NCI-H510A (cell line): ENCODE measurements around the gene ARRDC1.
A peak's percentile ranks its signal among the peaks of the same experiment; 100 is the strongest.
"Not testable (repeated sequence)": the region's sequence is repeated elsewhere in the genome, so short reads cannot be mapped to it uniquely, and the experiment has no call there.

Experiments
- DNase-seq: peaks from one replicate; lab custom pipeline; 2025; lab: John Stamatoyannopoulos, UW

The ARRDC1 gene

DNA sequence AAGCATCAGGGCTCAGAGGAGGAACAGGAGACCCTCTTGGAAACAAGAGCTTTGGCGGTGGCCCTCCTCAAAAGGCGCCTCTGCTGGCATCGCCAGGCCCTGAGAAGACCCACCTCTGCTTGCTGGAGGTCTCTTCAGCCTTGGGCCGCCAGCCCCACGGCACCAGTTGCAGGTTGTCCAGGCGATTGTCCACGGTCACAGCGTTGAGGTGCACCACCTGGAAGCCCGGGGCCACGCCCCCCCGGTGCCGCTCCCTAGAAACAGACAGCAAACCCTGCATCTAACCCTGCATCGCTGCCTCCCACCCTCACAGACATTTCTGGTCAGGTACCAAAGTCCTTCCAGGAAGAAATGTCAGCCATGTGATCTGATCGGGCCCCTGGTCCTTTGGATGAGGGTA, 18.6 kb upstream of the ARRDC1 start:
- DNase-seq: no peak

DNA sequence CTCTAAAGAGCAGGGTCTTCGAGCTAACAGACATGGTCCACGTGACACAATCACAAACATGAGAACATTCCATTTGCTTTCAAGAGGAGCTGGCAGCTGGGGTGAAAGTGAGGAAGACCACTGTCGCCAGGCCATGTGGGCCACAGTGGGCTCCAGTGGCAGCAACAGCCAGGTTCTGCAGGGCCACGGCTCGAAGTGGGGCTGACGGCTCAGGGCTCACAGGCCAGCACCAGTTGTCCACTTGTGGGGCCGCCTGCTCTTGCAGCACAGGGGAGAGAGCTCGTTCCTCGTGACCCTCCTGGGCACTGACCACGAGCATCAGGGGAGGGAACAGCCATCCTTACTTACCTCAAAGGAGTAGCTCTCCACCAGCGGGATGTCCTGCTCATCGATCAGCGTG, 17.2 kb upstream of the ARRDC1 start:
- no peak for DNase-seq

DNA sequence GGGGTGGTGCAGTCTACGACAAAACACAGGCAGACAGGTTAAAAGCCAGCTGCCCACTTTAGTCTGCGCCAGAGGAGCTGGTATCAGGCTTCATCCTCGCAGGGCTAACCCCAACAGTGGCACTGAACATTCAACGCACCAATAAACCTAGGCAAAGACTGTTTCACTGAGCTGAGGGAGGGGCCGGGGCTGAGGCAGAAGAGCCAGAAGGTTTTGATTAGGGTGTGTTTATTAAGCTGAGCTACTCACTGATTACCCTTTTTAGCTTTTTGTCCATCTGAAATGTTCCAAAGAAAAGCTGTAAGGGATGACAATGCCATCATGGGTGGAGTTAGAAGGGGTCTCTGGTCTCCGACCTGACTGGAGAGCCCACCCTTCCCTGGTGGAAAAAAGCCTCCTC, 16.6 kb upstream of the ARRDC1 start:
- DNase-seq: no peak

DNA sequence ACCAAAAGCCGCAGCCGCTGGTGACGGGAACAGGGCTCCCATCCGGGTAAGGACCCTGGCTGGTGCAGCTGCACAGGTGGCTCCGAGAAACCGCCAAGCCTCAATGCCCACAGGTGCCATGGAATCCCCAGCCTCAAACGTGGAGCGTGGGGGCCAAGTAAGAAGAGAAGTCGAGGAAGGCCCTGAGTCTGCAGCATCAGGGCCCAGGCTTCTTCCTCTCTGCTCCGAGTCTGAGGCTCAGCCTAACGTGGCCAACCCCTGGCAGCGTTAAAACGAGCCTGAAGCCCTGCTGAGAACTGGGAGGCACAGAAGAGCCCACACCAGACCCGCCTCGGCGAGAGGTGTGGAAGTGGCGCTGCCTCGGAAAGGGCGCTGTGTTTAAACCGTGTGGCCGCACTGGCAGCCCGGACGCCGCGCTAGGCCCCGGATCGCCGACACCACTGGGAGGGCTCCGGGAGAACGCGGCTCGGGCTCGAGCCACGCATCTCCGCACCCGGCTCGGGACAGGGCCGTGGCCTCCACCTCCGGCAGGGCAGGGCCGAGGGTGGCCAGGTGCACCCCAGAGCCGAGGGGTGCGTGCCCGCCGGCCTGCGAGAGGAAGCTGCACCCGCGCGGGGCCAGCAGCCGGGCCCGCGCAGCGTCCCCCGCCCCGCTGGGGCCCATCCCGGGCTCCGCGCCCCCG, 15.9 kb upstream of the ARRDC1 start:
- DNase-seq: no peak

- no peak for DNase-seq
These were observed 15.4 kb upstream of the ARRDC1 start for GRCh38 chr9:137590123-137590468.

DNA sequence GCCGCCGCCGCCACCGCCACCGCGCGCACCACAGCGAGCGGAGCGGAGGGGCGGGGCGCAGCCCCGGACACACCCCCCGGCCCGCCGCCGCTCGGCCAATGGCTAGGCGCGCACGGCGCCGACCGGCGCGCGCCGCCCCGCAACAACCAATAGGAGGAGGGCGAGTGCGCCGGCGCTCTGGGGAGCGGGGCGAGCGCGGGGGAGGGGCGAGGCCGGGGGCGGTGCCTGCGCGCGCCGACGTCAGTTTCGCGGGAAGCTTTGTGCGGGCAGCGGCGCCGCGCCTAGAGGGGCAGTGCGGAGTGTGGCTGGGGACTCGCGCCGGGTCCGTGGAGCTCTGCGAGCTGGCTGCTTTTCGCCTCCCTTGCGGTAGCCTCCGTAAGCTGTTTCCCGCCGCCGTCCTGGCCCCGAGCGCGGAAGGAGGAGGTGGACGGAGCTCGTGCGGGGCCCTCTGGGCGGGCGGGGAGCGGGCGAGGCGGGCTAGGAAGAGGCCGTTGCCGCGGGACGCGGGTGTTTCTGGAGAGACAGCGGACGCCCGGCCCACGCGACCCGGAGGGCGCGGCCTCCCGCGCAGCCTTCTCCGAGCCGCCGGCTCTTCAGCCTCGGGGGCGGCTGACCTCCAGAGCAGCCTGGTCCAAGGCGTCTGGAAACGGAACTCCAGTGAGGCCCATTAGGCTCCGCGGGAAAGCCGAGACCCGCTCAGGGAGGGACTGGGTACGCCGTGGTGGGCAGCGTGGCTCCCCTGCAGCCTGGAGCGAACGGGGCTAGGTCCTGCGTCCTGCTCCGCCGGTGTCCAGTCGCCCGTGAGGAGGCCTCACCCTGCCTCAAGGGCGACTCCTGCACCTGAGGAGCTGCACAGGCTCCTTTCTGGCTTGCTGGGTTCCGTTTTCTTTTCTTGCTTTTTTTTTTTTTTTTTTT, 14.8 kb upstream of the ARRDC1 start, which contains the start of gene ZMYND19:
ZMYND19 (minus strand) TSS at position 44 of the 915 bp plus-strand sequence. CDS start 249 bp downstream, outside the sequence.
- DNase-seq: peak; percentile 74

- DNase-seq: no peak
These were observed 12.7 kb upstream of the ARRDC1 start for GRCh38 chr9:137592767-137593166.

DNA sequence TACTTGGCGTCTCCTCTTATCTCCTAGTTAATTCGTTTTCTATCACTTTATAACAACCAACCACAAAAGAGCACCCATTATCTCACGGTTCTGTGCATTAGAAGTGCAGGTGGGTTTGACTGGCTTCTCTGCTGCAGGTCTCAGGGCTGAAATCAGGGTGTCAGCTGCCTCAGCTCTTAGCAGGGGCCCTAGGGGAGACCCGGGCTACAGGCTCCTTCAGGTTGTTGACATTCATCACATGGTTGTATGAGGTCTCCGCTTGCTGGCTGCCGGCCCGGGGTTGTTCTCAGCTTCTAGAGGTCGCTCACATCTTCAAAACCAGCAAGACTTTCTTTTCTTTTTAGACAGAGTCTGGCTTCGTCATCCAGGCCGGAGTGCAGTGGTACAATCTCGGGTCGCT, 12.3 kb upstream of the ARRDC1 start:
- no peak for DNase-seq

- not testable (repeated sequence) for DNase-seq
These were observed 8.9 kb upstream of the ARRDC1 start for GRCh38 chr9:137596577-137596976.

DNA sequence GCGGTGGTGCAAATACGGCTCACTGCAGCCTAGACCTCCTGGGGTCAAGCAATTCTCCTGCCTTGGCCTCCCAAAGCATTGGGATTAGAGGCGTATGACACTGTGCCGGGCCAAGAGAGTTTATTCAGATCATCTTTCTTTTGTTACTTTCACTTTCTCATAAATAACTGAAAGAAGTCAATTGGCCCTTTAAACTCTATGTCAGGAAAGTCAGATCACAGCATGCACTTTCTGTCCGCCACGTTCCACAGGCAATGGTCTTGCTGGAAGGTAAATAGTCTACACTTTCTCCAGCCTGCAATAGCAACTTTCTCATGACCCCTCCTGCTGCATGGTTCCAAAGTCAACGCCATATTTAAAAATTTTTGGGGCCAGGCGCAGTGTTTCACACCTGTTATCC, 6.5 kb upstream of the ARRDC1 start:
- no peak for DNase-seq

- DNase-seq: no peak
These were observed 2.8 kb upstream of the ARRDC1 start for GRCh38 chr9:137602661-137603060.

DNA sequence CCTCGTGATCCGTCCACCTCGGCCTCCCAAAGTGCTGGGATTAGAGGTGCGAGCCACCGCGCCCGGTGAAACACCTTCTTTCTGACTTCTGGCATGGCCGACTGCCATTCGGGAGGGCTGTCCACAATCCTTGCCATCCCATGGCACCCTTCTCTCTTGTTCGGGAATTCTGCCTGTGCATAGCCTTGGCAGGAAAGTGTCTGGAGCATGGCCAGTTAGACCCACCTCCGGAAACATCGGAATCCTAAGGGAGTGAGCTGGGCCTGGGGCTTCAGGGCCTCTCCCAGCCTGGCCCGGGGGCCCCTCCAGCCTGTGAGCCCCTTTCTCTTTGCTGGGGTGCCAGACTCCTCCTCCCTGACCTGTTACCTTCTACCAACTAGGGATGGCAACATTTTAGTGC, 1.6 kb upstream of the ARRDC1 start:
- DNase-seq: no peak

DNA sequence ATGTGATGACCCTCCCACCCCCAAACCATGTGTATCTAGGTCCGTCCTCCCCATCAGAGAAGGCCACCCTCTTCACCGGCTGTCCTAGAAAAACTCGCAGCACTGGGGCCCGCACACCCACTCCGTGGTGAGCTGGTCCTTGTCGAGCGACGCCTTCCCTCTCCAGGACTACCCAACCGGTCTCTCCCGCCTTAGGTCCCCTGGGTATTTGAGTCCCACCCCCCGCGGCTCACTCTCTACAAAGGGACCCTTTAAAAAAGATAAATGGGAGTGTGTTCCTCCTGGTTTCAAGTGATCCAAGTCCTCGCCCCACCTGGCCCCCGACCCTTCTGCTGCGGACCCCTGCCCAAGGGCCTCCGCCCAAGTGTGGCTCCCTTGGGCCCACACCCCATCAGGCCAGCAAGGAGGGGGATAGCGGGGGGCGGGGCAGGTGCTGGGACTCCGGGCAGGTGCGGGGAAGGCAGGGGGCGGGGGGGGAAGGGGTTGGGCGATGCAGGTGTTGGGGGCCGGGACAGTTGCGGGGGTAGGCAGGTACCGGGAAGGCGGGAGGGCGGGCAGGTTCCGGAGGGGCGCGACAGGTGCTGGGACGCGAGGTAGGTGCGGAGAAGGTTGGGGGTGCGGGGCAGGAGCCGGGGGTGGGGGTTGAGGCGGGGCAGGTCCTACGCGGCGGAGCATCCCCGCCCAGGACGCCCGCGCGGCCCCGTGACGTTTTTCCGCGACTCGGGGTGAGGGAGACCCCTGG, 970 bp upstream of the ARRDC1 start:
- no peak for DNase-seq

DNA sequence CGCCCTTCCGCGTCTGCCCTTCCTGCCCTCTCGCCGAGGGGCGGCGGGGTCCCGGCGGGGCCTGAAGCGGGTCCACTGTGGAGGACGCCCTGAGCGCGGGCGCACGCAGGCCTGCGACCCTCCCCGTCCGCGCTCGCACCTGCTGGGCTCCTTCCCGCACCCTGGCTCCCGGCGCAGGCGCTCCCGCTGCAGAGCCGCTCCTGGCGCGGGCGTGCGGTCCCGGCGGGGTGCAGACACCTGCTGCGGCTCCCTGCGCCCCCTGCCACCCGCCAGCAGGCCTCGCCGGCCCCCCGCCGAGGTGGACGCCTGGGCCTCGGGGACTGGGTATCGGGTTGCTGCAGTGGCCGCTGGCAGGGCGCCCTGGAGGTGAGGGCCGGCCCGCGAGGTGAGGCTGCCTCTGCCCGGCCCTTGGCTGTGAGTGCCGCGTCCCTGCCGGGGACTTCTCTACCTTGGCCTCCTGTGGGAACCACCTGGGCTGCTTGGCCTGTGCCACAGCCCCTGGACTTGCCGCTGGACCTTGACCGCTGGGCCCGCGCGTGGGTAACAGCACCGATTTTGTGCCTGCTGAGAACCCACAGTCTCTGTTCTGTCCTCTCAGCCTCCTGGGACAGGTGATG, 627 bp downstream of the ARRDC1 start:
- no peak for DNase-seq

DNA sequence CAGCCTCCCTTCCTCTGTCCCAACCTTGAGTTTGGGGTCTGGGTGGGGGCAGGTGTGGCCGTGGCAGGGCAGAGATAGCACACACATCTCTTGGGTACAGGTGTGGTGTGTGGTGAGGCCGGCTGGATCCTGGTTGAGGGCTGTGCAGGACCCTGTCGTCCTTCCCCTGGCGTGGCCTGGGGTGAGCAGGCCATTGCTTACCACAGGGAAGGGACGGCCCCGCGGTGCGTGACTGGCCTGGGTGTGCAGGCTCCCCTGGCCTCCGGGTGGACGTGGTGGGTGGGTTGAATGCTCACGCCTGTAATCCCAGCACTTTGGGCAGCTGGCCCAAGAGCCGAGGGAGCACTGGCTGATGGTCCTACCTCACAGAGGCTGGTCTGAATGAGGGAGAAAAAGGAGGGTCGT, 1.2 kb downstream of the ARRDC1 start:
- no peak for DNase-seq

DNA sequence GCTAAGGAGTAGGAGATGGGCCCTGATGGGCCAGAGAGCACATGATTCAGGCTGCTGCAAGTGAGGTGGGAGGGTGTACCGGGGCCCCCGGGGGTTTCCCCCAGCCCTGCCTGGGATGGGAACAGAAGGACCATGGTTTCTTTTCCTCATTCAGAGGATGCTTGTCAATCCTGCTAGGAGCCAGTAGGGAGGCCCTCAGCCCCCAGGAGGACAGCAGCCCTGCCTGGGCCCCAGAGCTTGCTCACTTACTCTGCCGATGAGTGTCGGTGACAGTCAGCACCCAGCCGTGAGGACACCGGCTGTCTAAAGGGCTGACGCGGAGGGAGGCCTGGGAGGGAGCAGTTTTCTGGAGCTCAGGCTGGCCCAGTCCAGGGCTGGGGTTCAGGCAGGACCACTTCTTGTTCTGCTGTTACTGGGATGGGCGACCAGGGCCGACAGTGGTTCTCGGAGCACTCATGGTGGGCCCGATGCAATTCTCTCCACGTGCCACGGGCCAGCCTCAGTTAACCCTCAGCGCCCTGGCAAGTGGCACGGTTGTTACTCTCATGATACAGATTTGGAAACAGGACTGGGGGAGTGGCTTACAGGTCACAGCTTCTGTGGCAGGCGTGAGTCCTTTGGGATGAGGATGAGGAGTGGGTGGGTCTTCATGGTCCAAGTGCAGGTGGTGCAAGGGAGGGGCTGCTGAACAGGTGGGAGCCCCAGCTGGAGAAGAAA, 1.8 kb downstream of the ARRDC1 start:
- no peak for DNase-seq

- DNase-seq: no peak
These were observed 5.5 kb downstream of the ARRDC1 start for GRCh38 chr9:137610944-137611343.

- peak; percentile 82 for DNase-seq
These were observed 6.4 kb downstream of the ARRDC1 start for GRCh38 chr9:137611623-137612609.

DNA sequence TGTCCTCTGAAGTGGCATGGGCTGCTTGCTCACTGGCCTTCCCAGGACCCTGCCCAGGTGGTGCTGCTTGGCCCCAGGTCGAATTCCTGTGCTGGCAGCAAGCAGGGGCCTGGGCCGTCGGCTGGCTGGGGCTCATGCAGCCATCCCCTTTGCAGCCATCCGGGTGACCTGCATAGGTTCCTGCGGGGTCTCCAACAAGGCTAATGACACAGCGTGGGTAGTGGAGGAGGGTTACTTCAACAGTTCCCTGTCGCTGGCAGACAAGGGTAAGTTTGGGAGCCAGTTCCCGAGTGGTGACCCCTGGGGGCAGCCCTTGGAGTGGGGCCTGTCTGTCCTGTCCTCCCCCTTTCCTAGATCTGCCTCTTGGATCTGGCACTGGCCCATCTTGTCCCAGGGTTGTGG, 7.3 kb downstream of the ARRDC1 start:
- no peak for DNase-seq

DNA sequence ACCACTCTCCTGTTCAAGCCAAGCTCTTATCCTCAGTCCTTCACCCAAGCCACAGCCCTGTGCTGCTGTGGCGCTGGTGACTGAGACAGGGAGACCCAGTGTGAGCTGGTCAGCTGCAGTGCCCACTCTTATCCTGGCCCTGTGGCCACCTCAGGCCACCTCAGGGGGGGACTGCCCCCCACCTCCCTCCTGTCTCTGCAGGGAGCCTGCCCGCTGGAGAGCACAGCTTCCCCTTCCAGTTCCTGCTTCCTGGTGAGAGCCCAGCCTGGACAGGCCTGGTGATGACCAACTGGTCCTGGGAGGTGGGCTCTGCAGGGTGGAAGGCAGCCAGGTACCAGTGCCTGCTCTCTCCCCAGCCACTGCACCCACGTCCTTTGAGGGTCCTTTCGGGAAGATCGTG, 7.8 kb downstream of the ARRDC1 start:
- DNase-seq: no peak
